Umbilical cord (tissue), 2 donors: Measurements from ENCODE around the gene HPSE2. TPM values are rescaled to one million over a fixed set of nuclear protein-coding genes. Genes with fewer than 3 reads are reported as not detected.
"Not testable (repeated sequence)": the region's sequence is repeated elsewhere in the genome, so short reads cannot be mapped to it uniquely, and the experiment has no call there.

Experiments
- DNase-seq: peaks from one replicate; pipeline ENCODE4 v3.0.0-alpha.2; 2015; ENCODE audit warnings: low spot score
- total RNA-seq: library from RNA; depleted of rRNA; stranded (reverse); fragments of >200 nt; gene quantifications from one replicate; pipeline ENCODE4 v1.2.3, GENCODE V29; 2014; ENCODE audit warnings: low replicate concordance; ENCODE audit not compliant: insufficient read depth

HPSE2 gene
- total RNA-seq, 1 donor from 2014 or later: 18.8 TPM

DNA sequence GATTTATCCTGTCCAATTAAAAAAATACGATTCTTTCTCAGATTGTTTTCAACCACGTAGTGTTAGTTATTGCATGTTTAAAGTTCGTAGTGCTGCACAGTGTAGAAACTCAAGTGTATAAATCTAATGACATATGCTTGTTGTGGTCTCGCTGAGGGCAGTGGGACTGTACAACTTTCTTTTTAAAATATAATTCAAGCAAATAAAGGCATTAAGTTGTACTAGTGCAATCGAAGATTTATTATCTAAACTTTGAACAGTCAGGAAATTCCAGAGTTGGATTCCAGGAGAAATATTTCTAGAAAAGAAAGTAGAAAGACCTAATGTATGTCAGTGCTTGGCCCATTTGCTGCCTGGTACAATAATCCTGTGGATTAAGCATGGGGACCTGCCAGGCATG is 664.8 kb downstream of the HPSE2 start:
- DNase-seq: peak; percentile 62

DNA sequence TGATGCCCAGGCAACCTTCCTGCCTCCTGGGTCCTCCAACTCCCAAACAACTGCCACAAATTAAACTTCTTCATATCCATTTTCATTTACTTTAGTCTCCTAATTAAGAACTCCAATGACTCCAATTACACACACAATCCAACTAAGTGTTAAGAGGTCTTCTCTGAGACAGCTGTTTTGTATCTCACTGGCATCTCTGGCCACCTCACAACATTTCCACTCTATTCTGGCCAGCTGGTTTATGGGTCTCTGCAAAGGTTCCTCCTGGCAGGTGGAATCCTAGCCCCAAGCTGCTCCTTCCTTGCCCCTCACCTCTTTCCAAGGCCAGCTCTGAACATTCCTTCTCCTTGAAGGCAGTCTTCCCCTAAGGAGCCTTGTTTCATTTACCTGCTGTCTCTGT is 665.8 kb downstream of the HPSE2 start:
- no peak for DNase-seq

DNA sequence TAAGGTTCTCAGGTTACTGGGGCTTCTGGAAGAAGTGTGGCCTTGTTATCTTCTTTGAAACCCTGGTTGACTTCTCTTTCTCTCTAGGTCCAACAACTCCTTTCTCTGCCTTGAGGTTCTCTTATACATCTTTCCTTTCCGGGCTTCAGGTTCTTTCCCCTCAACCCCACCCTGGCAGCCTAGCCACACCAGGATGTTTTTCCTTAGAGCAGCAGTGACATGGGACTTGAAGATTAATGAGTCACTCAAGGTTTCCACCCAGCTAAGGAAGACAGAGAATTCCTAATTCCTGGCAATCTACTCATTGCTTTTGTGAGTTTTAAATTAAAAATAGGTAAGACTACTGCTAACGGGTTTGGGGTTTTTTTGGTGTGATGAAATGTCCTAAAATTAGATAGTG is 667.1 kb downstream of the HPSE2 start:
- DNase-seq: no peak

DNA sequence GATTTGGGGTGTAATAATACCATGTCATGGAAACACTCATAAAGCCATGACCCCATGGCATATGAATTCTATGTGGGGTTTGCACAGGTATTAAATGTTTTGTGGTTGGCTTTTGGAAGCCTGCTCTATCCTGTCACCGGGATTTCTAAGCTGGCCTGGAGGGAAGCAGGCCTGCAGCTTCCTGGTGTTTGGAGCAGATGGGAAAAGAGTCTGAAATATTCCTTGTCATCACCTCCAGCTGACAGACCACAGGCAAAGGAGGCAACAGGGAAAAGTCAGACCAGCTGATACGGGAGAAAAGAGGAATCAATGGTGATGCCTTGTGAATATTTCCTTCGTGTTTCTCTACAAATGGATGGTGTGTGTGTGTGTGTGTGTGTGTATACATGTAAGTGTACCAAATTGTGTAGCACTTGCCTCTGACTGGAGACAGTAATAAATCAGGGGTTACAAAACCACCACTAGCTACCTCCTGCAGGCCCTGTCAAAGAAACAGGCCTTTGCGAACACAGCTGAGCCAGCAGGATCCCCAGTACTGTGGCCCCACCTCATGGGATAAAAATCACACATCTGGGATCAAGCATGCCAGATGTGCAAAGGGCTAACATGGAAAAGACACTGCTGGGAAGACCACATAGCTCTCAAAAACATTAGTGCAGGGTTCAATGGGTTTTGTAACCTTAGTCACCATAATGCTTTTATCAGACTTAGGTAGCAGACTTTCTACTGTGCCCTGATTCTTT is 668.1 kb downstream of the HPSE2 start:
- peak; percentile 64 for DNase-seq

DNA sequence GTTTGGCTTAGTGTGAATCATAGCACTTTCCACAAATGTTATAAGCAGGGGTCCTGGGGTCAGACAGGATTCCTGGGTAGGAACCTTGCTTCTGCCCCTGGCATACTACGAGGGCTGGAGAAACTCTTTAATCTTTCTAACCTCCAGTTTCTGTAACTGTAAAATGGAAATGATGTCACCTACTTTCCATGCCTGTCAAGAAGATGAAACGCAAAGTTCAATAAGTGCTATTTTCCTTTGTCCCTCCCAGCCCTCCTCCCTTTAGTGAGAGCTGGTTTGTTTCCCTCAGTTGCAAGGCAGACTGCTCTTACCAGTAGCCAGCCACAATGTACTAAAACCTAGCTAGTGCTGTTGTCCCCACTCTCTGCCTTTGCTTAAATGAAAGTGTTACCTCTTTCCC is 671.8 kb downstream of the HPSE2 start:
- DNase-seq: no peak

DNA sequence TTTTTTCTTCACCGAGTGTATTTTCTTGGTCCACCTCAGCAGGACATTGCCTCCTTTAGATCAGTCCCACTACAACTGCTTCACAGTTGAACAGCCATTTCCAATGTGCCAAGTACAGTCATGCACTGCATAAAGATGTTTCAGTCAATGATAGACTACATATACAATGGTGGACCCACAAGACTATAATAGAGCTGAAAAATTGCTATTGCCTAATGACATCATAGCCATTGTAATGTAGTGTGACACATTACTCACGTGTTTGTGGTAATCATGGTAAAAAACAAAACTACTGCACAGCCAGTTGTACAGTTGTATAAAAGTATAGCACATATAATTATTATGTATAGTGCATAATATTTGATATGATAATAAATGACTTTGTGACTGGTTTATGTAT is 675.1 kb downstream of the HPSE2 start:
- no peak for DNase-seq

DNA sequence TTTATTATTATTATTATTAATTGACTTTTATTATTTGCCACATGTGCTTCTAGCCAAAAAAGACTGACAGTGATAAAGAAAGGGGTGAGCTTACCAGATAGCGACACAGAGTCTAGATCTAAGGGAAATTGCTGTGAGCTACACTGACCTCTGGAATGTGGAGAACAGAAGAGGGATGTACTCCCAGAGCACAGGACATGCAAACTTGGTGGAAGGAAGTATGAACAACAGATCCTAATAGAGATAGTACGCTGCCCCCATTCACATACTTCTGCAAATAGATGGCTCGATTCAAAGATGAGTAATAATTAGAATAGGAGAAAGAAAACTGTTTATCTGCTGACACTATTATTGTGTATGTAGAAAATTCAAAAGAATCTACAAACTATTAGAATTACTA is 679.6 kb downstream of the HPSE2 start:
- no peak for DNase-seq

DNA sequence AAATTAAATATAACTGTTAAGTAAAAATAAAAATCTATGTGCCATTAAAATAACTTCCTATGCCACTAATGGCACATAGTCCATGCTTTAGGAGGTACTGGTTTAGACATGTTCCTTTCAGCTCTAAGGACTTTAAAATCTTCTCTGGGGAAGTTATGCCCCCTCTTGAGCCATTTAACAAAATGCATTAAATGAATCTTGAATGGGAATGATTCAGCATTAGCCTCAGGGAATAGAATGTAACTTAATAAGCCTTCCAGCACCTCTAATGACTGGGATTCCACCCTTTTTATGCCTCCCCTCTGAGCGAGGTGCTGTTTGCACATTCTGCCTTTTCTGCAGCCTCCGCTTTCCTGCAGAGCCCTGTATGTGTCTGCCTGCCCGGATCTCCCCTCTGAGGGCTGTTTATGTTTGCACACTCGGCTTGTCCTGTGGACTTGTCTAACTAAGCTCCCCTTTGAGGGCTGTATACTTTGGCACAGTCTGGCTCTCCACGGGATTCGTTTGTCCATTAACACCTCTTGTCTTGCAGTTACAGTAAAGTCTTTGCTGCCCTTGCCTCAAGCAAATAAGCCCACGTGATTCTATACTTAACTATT is 680.5 kb downstream of the HPSE2 start:
- no peak for DNase-seq

DNA sequence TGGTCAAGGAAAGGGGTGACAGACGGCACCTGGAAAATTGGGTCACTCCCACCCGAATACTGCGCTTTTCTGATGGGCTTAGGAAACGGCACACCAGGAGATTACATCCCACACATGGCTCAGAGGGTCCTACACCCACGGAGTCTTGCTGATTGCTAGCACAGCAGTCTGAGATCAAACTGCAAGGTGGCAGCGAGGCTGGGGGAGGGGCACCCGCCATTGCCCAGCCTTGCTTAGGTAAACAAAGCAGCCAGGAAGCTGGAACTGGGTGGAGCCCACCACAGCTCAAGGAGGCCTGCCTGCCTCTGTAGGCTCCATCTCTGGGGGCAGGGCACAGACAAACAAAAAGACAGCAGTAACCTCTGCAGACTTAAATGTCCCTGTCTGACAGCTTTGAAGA is 694.1 kb downstream of the HPSE2 start:
- DNase-seq: not testable (repeated sequence)

DNA sequence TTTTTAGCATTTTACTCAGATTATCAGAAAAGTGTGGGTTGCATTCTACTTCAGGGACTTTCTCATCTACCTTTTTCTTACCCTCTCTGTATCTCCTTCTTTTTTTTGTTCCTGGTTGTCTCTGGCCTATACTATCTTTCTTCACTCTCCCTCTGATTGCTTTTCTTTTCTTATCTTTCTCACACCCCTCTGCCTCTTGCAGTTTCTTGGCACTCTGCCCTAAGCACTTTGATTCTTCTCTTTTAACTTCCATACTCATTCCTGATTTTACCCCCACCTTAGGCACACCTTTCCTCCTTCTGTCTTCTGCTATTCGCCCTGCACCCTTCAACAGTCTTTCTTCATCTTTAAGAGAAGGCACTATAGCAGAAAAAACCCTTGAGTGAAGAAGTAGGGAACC is 696.1 kb downstream of the HPSE2 start:
- DNase-seq: no peak

DNA sequence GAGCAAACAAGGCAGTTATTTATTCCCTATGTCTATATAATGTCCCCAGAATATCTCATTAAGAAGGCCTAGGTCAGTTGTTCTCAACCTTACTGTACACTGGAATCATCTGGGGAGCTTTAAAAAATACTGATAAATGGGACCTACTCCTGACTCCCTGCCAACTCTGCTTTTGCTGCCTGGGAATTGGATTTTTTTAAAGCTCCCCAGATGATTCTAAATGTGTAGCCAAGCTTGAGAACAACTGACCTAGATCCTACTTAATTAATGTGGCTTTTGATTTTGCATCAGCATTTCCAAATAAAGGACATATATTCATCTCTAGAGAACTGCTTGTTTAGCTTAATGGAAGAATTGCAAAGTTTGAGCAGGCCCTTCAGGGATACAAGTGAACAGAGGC is 697.2 kb downstream of the HPSE2 start:
- DNase-seq: peak; percentile 54

DNA sequence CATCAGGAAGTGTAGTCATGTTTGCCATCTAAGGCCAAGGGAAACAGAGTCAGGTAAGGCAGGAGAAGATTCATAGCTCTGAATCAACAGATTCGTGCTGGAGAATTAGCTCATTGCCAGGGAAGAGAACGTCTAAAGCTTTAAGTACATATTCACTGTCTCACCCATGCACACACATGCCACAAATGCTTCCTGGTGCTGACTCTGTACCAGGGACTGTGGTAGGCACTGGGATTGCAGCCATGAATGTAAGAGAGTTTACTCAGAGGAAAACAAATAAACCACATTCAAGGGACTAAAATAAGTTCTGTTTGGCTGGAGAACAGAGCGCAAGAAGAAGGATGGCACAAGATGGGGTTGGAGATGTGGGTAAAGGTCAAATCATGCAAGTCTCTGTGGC is 699.1 kb downstream of the HPSE2 start:
- peak; percentile 14 for DNase-seq

DNA sequence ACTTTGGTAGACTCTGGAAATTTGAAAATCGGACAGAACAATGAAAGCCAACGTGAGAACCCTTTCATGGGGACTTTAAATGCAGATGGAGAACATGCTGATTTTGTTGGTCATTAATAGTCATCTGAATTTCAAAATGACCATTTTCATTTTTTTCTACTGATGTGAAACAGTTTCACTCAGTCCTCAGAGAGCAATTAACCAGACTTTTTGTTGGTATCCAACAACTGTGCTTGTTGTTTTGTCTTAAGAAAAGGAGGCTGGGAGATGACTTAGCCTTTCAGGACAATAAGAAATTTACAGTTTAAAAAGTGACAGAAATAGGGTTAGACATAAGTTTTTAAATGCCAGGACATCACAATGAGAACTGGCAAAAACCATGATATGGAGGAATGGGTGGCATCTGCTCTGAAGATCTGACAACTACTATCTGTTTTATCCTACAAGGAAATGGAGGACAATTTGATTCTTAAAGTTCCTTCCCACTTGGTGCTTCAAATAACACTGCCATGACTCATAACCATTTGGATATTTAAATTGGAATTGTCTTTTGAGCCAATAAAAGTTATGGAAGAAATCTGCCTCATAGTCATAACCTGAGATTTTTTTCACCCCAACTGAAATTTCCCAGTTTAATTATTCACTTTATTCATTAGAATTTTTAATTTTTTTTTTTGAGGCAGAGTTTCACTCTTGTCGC is 701.8 kb downstream of the HPSE2 start:
- DNase-seq: no peak

DNA sequence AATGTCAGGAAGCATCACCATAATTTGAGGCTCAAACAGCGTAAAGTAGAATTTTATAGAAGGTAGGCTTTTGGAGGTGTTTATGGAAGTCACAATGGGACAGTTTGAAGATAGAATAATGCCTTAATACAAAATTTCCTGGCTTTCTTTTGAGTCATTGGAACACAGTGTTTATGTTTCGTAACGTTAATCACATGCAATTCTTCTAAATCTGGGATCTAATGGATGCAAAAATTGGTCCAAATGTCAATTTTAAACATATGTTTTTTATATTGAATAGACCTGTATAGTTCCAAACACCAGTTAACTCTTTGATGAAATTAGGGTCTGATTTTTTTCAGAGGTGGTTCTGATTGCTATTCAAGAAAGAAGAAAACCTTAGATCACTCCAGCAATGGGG is 702.4 kb downstream of the HPSE2 start:
- no peak for DNase-seq

DNA sequence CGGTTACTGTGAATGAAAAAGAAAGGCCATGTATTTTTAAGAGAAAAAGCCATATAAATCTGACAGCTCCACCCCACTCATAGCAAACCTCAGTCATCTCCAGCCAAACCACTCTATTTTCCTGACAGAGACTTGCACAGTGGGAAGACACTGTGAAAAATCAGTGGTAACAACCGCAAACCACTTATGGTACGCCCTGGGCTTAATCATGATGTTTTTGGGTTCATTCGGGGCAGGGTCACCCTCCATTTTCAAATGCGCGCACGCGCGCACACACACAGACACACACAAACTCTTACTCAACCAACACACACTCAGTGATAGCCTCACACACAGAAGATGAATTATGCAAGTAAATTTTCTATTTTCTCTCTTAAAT is 706.9 kb downstream of the HPSE2 start:
- DNase-seq: no peak

DNA sequence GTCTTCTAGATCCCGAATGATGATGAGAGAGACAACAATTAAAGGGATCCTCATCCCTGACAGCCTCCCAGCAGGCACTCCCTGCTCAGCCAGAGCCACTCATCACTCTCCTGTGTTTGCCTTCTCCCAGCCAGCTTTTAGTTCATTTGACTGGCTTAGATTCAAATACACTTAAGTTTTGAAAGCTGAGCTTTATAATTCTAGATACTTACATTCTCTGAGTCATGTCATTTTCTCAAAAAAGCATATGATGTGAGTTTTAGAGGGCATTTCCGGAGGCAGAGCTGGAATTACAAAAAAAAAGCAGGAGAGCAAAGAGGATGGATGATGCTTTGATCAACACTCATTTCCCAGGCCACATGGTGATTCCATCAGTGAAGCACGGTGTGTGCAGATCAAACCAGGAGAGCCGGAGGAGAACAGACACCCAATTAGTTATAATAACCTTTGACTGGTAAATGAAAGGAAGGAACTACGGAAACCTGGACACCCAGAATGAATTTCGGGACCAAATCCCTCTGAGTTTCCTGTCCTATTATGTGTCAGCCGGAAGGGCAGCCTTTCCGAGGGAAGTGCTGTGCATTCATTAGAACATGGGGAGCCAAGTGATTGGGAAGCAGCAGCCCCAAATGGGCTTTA is 707.4 kb downstream of the HPSE2 start:
- DNase-seq: peak; percentile 90

DNA sequence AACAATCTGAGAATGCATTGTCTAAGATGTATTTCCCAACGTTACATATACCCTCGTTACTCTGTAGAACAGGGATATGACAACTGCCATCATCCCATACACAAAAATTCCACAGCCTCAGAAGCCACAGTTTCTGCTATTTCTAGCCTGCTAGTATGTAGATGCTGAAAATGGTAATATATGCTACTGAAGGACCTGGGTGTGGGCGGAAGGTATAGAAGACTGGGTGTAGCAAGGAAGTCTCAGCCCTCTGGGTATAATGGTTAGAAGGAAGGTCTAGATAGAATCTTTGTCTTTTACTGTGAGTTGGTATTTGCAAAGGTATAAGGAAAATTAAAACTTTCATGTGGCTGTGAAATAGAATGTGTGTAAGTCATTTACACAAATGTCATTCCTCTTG is 709.7 kb downstream of the HPSE2 start:
- DNase-seq: no peak

DNA sequence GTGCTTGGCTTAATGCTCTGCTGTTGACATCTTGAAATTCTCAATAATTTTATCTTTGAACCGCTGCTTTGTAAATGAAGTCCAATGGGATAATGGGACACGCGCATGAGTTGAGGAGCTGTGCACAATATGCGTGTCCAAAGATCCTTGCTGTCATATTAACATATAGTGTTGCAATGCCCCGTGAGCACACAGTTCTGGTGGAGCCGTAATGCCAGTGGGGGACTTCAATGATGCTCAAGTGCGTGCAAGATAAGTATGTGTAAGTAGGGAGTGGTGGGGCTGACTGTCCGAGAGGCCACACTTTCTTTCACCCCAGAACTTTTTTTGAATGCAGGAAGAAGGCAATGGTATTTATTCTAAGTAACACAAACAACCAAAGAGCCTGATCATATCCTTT is 711.5 kb downstream of the HPSE2 start:
- DNase-seq: no peak

DNA sequence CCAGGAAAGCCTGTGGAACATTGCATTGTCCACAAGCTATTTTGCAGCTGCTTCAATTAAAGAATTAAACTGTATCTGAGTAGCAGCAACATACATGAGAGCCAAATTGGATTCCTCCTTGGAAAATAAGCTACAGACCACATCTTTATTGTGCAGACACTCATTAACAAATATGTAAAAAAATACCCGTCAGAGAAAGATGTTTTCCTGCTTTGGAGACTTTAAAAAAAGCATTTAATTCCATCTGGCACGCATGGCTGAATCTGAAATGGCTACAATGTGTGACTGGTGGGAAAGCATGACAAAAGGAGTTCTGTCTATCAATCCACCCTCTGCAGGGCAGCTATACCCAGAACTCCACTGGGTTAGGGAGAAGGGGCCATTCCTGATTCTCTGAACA is 715.8 kb downstream of the HPSE2 start:
- DNase-seq: no peak

DNA sequence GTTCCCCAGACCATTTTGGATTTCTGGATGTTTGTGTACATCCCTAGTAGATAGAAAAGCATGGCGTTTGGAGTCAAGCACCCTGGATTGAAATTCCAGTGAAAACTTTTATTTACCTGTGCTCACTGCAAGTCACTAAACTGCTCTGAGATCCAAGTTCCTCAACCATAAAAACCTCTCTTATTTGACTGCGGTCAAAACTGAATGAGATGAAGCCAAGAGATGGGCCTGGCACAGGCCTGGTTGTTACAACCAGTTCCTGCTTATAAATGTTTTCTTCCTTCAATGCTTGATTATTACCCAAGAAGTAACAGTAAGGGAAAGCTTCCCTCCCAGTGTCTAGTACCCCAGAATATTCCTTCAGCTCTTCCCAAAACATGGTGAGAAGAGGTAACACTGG is 718.0 kb downstream of the HPSE2 start:
- no peak for DNase-seq

DNA sequence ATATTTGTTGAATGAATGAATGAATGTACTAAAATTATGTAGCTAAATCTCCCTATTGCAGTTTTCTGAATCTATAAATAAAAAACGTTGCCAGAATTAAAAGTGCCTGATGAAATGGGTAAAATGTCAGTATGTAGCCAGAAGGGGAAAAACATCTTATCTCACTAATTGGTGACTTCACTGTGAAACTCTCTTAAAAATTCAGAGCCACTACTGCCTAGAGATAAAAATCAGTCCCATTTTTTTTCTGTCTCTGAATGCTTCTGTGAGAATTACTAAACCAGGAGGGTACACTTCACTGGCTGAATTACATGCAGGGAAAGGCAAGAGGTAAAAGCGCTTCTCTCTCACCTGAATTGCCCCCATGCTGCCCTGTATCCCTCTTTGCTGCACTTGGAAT is 719.3 kb downstream of the HPSE2 start:
- no peak for DNase-seq

DNA sequence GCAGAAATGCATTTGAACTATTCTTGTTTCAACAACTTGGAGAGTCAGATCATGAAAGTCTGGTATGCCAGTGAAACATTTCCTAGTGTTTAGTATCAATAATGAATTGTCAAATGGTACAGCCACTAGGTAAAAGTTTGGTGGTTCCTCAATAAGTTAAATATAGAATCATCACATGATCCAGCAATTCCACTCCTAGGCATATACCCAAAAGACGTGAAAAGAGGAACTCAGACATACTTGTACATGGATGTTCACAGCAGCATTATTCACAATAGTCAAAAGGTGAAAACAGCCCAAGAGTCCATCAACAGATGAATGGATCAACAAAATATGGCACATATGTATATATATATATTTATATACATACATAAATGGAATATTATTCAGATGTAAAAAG is 721.9 kb downstream of the HPSE2 start:
- no peak for DNase-seq

DNA sequence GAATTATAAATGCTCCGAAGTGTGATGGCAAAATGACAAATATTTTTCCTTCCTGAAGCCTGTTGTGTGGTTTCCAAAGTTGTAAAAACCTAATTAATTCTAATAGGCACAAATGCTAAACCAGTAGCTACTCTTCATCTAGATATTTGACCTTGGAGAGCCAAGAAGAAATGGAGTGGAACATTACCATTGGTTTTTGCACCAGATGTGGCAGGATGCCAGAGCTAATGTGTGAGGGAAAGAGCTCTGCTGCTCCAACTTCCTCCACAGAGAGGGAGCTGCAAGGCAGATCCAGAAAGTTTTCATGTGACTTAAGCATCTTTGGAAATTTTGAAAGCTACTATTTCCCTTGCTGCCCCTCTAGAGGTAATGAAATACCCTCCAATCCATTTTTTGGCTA is 723.8 kb downstream of the HPSE2 start:
- DNase-seq: no peak
